HG03565 (cell line): ENCODE measurements around the gene ARF6.
A peak's percentile ranks its signal among the peaks of the same experiment; 100 is the strongest.
"Not testable (repeated sequence)": the region's sequence is repeated elsewhere in the genome, so short reads cannot be mapped to it uniquely, and the experiment has no call there.

Source experiments
- ATAC-seq: cut with Tn5 transposase; IDR thresholded peaks from one replicate; pipeline ENCODE4 v1.9.1; 2021; ENCODE audit warnings: mild to moderate bottlenecking, moderate library complexity; ENCODE audit not compliant: unreplicated experiment

The ARF6 gene

GRCh38 chr14:49875640-49876198 is 17.2 kb upstream of the ARF6 start:
- no peak for ATAC-seq

- no peak for ATAC-seq
Observed at GRCh38 chr14:49876563-49877127, 16.2 kb upstream of the ARF6 start.

GRCh38 chr14:49879646-49880204 is 13.2 kb upstream of the ARF6 start:
- peak; percentile 61 for ATAC-seq

- ATAC-seq = no peak
Observed at GRCh38 chr14:49880267-49881064, 12.4 kb upstream of the ARF6 start.

GRCh38 chr14:49881350-49882001 is 11.4 kb upstream of the ARF6 start:
- ATAC-seq = no peak

- no peak for ATAC-seq
Observed at GRCh38 chr14:49882826-49883694, 9.8 kb upstream of the ARF6 start.

- no peak for ATAC-seq
Observed at GRCh38 chr14:49886523-49886922, 6.4 kb upstream of the ARF6 start.

GRCh38 chr14:49888293-49888692 is 4.6 kb upstream of the ARF6 start:
- ATAC-seq = no peak

GRCh38 chr14:49892301-49892635 is 614 bp upstream of the ARF6 start:
- no peak for ATAC-seq

- ATAC-seq = peak; percentile 22
Observed at GRCh38 chr14:49893309-49894213, 679 bp downstream of the ARF6 start.

GRCh38 chr14:49894214-49895107 is 1.6 kb downstream of the ARF6 start:
- ATAC-seq = not testable (repeated sequence)

GRCh38 chr14:49895480-49895879 is 2.6 kb downstream of the ARF6 start:
- ATAC-seq = no peak

- ATAC-seq = not testable (repeated sequence)
Observed at GRCh38 chr14:49896272-49896671, 3.4 kb downstream of the ARF6 start.

GRCh38 chr14:49896966-49897365 is 4.1 kb downstream of the ARF6 start:
- ATAC-seq = no peak

- no peak for ATAC-seq
Observed at GRCh38 chr14:49897414-49897813, 4.5 kb downstream of the ARF6 start.

- ATAC-seq = no peak
Observed at GRCh38 chr14:49897965-49898364, 5.1 kb downstream of the ARF6 start.

- no peak for ATAC-seq
Observed at GRCh38 chr14:49898485-49898884, 5.6 kb downstream of the ARF6 start.

GRCh38 chr14:49900973-49901372 is 8.1 kb downstream of the ARF6 start:
- no peak for ATAC-seq
